Stimulated activated CD4-positive, alpha-beta T cell treated with anti-CD3 and anti-CD28 coated beads, Interleukin-4, amount 100 ng/mL, for 4 hours (primary cell): ENCODE data around the gene ZEB1.
A peak's percentile ranks its signal among the peaks of the same experiment; 100 is the strongest.

Source experiments
- DNase-seq, 2 experiments: peaks; one replicate each; pipeline ENCODE4 v3.0.0-alpha.2; 2020

Gene ZEB1

DNA sequence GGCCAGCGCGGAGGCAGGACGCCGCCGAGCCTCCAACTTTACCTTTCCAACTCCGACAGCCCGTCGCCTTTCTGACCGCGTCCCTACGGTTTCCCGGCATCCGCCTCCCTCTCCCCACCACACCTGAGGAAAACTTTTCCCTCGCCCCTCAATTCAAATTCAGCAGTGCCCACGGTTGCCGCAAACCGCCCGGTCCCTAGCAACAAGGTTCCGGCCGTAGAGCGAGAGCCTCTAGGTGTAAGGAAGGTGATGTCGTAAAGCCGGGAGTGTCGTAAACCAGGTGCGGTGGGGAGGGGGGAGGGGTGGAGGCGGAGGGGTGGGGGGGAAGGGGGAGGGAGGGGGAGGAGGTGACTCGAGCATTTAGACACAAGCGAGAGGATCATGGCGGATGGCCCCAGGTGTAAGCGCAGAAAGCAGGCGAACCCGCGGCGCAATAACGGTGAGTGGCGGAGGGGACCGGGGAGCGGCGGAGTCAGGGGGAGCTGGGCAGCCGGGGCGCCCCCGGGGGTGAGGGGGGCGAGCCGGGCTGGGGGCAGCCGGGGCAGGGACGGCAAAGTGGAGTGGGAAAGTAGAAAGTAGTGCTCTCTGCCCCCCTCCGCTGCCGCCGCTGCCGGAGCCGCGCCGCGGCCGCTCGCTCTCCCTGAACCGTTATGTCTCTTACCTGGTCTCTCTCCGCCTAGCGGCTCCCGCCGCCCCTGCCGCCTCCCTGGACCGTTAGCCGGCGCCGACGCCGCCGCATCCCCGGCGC is at the start of gene ZEB1:
Gene ZEB1, plus strand, starts transcription at position 363 of the 748 bp plus-strand sequence. Its CDS starts 19 bp downstream, at position 382.
- peak; percentile 82 to 94 for DNase-seq

DNA sequence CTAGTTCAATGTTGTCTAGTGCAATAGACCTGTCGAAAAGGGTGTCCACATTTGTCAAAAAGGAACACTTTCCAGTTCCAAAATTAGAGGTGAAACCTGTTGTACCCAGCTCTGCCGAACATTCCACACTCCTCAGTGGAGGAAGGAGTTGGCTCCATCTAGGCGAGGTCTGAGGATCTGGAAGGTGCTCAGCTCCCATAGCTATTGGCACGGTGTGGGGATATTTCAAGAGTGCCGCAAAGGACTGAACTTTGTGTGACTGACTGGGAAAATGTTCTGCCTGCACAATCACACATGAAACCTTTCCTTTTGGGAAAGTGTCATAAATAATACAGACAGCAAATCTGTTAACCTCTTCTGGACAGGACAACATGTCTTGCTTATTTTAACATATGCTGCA is 48.1 kb upstream of the ZEB1 start:
- no peak for DNase-seq

DNA sequence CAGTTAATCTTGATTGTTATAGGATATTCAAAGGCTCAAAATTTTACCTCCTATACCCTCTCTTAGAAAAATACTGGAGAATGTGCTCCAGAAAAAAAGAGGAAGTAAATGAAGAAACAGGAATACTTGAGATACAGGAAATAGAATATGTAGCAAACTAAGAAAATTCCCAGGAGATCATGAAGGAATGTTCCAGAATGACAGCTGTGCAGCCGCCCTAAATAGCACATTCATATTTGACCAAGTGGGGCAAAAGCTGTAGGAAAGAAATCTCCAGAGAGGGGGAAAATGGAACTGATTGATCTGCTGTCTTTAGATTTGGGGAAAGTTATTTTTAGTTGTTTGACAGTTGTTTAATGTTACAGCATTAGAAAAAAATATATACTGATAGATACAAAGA is 46.2 kb upstream of the ZEB1 start:
- no peak for DNase-seq

DNA sequence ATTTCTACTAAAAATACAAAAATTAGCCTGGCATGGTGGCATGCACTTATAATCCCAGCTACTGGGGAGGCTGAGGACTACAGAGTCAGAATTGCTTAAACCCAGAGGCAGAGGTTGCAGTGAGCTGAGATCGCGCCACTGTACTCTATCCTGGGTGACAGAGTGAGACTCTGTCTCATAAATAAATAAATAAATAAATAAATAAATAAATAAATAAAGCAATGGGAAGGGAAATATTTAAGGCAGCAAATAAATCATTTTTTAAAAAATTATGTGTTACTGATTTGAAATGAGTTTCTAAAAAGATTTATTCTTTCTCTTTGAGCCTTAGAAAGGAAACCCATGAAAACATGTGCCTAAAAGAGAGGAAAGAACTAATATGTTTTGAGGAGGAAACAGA is 45.2 kb upstream of the ZEB1 start:
- no peak for DNase-seq

DNA sequence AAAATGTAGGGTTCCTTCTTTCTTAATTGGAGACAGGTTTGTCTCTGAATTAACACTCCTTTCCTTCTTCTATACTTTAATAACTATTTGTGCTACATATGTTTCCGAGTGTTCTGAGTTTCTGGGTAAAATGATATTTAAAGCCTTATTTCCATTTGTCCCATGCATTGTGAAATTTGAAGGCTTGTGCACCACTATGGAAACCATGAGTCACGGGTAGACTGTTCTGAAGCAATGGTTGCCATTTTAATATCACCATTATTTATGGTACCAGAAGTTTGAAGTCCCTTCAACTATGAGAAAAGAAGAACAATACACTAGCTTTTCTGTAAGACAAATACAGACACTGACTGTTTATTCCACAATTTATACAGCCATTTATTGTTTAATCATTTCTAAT is 44.7 kb upstream of the ZEB1 start:
- DNase-seq = no peak

DNA sequence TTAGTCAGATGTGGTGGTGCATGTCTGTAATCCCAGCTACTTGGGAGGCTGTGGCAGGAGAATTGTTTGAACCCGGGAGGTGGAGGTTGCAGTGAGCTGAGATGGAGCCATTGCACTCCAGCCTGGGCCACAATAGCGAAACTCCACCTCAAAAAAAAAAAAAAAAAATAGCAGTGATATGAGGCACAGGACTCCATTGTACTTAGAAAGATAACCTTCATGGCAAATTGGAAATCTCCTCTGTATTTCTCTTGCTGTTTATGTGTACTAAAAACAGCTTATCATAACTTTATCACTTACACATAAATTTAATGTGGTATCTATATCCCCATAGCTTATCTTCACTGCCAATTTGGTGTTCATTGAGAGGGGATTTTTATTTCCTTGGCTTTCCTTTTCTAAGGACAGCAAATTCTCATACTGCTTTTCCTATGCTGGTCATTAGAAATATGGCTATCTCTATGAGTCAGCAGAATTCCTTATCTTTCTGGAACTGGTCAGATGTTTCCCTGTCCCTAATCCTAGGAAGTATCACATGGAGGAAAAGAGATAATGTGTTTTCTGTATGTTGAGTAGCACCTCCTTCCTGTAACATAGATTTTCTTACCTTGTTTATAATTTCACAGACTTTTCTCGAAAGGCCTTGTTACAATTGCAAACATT is 40.6 kb upstream of the ZEB1 start:
- DNase-seq = no peak

DNA sequence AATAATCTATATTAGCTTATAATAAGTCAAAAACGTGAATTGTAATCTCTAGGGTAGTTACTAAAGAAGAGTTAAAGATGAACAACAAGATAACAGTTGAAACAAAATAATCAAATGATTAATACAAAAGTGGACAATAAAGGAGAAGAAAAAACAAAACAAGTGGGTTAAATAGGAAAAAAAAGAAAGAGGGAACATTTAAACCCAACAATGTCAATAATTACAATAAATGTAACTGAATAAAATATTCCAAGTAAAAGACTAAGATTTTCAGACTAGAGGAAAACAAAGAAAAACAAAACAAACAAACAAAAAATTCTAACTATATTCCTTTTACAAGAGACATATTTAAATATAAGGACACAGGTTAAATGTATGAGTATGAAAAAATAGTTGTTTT is 38.0 kb upstream of the ZEB1 start:
- no peak for DNase-seq

DNA sequence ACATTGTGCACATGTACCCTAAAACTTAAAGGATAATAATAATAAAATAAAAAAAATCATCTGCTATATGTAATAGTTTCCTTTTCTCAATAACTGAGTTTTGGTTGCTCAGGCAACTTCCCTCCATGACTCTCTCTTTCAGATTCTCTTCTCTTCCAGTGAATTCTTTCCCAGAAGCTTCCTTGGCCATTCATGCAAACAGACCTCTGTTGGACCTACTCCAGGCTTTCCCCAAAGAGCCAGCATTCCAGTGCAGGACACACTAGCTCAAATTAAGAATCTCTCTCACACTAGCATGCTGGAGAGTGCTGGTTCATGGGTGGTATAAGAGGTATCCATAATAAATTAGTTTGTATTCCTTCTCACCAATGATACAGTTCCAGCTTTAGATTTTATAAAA is 31.0 kb upstream of the ZEB1 start:
- no peak for DNase-seq

DNA sequence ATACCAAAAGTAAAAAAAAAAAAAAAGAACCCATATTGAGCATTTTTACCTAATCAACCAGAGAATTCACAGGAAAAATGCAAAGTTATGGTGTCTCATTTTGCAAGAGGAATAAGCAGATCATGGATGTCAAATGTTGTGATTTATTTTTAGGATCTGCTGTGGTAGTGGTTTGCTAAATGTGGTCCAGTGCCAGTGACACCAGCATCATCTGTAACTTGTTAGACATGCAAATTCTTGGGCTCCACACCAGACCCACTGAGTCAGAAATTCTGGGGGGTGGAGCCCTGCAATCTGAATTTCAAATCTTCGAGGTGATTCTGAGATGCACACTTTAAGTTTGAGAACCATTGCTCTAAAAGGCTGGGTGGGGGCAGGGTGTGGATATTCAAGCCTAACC is 30.1 kb upstream of the ZEB1 start:
- no peak for DNase-seq

DNA sequence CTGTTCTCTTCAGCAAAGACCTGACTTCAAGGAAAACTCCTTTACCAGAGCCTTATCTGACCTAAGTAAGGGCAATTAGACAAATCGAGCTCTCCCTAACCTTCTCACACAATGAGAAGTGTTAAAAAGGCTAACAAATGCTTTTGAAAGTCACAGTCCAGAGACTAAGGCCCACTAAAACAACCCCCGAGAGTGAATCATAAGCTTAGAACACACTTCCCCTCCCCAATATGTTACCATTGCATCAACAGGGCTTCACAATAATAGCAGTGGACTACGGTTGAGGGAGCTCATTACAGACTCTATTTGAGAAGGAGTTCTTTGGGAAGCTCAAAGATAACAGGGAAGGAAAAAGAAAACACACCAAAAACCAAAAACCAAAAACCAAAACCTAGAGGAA is 28.6 kb upstream of the ZEB1 start:
- no peak for DNase-seq

DNA sequence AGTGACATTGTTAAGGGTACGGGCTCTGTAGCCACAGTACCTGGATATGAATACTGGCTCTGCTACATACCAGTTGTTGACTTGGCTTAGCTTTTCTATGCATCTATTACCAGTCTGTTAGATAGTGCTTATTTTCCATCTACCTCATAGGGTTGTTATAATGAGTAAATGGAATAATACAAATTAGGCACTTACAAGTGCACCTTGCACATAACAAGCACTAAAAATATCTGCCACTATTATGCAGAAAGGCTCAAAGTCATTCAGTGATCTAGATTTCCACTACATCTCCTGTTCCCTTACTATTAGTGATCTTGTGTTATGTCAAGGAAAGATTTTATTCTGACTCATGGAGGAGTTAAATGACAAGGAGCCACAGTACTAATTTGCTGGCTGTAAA is 27.9 kb upstream of the ZEB1 start:
- DNase-seq = no peak

DNA sequence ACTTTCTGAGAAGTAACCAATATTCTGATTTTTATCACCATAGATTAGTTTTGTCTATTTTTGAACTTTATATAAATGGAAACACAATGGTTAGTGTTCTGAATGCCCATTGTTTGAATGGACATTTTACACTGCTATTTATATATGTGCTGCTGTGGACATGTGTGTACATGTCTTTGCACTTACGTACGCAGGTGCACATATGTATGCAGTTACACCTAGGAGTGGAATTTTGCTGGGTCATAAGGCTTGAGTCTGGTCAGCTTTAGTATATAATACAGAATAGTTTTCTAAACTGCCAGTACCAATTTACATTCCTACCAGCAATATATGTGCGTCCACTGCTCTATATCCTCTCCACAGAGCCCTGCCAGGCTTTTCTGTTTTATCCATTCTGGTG is 24.5 kb upstream of the ZEB1 start:
- no peak for DNase-seq

DNA sequence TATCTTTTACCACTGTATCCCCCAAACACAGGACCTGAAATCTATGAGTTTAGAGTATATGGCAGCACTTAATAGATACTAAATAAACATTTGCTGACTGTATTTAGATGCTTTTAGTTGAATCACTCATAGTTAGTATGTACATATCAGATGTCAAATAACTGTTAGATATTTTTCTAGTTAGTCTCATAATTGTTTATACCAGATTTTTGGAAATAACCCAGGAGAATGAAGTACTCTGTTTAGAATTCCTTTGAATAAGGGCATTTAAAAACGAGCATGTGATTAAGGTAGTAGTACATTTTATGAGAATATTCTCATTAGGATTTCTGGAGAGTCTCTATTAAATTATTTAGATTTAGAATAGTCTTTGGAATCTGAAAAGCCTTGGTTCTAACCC is 22.3 kb upstream of the ZEB1 start:
- no peak for DNase-seq

DNA sequence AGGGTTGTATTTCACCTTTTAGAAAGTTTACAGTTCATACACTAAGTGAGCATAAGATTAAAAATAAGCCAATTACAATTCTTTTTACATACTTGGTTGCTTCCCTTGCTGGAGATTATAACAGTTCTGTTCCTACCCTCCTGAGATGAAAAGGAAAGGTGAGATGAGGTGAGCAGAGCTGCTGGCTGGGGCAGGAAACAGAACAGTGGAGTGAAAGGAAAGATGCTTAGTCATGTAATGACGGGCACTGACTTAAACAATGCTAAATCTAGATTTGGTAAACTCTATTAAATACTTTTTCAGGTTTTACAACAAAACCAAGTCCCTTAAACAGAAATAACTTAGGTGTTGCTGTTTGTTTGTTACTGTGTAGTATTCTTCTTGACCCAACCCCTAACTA is 19.9 kb upstream of the ZEB1 start:
- DNase-seq = no peak

DNA sequence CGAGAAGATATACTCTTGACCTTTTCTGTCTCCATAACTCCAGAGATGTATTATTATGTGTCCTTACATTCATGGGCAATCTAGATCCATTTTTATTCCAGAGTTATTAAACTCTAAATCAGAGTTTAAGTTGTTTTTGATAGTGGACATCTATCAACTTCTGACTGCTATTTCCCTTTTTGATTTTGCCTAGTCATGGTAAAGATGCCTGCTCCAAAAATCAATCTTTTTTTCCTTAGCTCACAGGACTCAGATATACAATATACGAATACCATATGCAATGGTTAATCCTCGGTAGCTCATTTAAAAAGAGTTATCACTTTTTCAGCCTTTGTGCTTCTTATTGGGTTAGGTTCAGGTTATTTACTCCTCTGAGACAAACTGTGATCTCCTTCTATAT is 15.8 kb upstream of the ZEB1 start:
- DNase-seq = no peak

DNA sequence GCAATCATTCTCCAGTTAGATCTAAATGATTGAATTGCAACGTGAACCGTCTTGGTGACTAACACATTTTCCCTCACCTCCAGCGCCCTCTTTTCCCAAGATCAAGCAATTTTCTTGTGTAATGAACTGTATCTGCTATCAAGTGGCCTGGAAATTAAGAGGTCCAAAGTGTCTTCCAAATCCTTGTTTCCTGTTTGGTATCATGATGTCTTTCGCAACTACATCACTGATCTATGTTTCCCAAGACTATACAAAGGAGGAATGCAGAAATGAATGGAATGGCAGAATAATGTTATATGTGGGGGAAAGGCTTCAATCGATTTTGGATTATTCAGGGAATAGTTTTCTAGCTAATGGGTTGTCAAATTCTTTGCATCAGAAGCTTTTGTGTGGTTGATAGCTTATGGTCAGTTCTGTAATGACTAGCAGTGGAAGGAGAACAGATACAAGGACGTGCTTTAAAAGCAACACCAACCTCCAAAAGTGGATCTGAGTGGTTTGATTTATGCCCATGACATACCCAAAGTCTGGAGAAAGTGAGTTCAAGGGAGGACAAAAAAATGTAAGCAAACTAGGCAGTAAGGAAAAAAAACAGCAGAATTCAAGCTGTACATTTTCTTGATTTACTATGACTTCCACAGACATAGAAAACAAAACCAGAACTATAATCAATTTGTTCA is 14.6 kb upstream of the ZEB1 start:
- no peak for DNase-seq

DNA sequence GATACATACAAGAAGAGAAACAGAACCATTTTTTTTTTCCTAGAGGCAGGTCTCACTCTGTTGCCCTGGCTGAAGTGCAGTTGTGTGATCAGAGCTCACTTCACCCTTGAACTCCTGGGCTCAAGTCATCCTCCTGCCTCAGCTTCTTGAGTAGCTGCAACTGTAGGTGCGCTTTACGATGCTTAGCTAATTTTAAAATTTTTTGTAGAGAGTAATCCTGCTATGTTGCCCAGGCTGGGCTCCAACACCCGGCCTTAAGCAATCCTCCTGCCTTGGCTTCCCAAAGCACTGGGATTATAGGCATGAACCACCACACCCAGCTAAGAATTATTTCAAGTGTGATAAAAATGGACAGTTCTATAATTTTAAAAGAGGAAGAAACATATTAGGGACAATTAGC is 5.6 kb upstream of the ZEB1 start:
- DNase-seq = no peak

DNA sequence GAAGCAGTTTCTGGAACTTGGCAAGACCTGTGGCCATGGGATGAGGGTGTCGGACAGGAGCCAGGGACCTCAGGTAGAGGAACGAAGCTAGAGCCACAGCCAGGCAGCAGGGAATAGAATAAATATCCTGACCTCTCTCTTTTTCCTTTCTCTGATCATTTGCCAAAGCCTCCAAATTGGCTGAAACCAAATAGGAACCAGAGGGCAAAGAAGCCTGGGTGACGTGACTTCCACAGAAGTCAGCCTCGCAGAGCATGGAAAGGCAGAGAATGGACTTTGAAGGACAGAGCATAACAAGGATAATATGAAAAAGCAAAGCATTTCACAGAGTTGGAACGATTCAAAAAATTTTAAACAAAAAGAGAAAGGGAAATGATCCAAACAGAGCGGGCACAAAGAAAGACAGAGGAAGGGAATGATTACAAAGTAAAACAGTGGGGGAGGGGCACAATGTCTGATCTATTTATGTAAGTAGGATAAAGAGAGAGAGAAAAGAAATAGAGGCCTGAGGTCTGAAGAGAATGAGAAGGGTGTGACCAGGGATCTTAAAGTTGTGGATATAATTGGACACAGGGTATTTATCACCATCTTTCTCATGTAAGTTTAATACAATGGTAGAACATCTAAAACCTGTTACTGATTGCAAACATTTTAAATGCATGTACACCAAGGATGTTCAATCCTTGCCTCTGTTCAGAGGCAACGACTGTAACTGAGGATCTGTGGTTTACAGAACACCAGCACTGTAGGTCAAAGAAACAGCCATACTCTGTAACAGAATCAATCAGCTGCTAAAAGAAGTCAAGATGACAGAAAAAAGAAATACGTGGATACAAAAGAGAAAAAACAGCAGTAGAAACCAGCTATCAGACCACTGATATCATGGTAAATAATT is 4.5 kb upstream of the ZEB1 start:
- DNase-seq = no peak

DNA sequence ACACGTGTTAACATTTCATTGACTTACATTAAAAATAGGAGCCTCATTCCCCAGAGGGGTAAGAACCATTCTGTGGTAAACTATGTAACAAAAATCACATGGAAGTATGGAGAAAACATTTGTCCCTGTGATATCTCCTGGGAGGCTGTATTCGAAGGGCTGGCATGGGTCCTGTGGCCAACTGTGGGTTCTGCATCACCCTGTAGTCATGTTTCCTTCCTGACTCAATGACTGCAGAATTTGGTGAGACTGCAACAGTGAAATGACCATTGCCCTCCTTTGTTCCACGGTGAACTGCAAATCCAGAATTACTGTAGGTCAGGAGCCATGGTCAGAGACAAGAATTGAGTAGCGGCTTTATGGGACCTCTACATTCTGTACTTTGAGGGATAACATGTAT is 3.6 kb upstream of the ZEB1 start:
- DNase-seq = no peak

DNA sequence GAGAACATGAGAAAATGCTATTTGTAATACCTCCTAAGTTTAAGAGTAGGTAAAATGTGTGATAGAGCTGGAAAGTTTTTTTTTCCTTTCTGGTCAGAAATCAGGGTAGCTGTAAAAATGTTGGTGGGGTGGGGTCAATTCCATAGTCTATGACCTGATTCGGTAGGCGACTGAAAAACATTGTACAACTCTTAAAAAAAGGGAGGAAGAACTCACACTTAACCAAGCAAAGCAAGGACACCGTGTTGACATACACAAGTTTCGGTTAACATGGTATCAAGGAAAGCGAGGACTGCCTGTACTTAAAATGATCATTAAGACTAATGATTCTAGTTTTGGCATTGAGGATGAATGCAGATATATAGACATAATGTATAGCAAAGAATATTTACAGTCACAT is 1.8 kb upstream of the ZEB1 start:
- no peak for DNase-seq

DNA sequence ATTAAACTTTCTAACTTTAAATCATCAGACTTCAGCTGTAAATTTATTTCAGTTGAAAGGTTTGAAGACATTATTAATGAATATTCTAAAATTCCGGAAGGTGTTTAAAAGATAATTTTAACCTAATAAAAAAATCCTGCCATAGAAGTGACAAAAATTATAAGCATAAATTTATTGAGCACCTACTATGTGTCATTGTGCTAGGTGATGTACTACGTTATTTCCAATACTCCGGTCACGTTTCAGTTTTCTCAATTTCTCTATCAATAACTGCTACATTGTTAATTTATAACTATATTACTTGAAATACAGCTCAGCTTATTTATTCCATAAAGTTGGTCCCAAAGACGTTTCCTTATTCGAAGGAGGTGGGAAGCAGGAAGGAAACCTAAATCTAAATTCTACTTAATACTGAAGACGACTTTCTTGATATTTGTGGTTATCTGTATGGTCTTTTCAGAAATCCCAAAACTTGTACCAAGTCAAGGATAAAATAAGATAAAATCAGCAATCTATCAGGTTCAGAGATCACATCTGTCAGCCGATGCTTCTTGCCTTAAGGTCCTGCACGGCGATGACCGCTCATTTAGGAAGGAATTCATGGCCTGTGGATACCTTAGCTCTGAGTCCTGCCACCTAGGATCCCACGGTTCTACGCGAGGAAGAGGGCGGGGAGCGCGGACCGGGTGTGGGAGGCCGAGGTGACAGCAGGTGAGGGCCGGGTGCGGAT is 1.2 kb upstream of the ZEB1 start:
- DNase-seq = peak; percentile 70 to 83

DNA sequence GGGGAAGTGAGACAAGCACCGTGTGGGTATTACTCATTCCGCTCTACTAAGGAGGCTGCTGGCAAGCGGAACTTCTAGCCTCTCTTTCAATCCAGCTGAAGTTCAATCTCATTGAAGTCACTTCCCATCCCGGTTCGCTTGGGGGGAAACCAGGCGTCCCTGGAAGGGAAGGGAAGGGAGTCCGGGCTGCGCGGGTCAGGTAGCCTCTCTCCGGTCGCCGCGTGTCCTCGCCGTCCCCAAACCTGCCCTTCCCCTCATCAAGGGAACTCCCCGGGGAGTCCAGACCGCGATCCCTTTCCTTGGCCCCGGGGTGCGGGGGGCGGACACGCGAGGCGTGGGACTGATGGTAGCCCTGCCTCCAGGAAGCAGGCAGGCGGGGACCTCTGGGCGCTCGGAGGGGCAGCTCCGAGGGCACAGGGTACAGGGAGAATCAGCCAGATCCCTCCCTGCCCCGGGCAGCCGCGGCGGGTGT is 598 bp upstream of the ZEB1 start:
- peak; percentile 49 to 58 for DNase-seq
